HG02852 (cell line): ENCODE results near the gene EIF5A2.
"Not testable (repeated sequence)": the region's sequence is repeated elsewhere in the genome, so short reads cannot be mapped to it uniquely, and the experiment has no call there.

ENCODE experiments used
- ATAC-seq: cut with Tn5 transposase; IDR thresholded peaks from one replicate; pipeline ENCODE4 v1.9.1; 2021; ENCODE audit warnings: mild to moderate bottlenecking, moderate library complexity; ENCODE audit not compliant: unreplicated experiment

Gene EIF5A2

GRCh38 chr3:170897199-170897598 lies 11.2 kb downstream of the EIF5A2 start:
- not testable (repeated sequence) for ATAC-seq

- no peak for ATAC-seq
These were observed 11.7 kb downstream of the EIF5A2 start for GRCh38 chr3:170896781-170897180.

- not testable (repeated sequence) for ATAC-seq
These were observed 12.1 kb downstream of the EIF5A2 start for GRCh38 chr3:170896333-170896732.

- ATAC-seq = no peak
These were observed 14.5 kb downstream of the EIF5A2 start for GRCh38 chr3:170893895-170894294.

GRCh38 chr3:170889630-170890029 lies 18.8 kb downstream of the EIF5A2 start:
- no peak for ATAC-seq

- ATAC-seq = no peak
These were observed 19.3 kb downstream of the EIF5A2 start for GRCh38 chr3:170889132-170889531.

GRCh38 chr3:170884109-170884930 lies 24.1 kb downstream of the EIF5A2 start:
- not testable (repeated sequence) for ATAC-seq

- ATAC-seq = not testable (repeated sequence)
These were observed 29.7 kb downstream of the EIF5A2 start for GRCh38 chr3:170878688-170879087.

- ATAC-seq = not testable (repeated sequence)
These were observed 31.1 kb downstream of the EIF5A2 start for GRCh38 chr3:170877311-170877710.

GRCh38 chr3:170876537-170876936 lies 31.9 kb downstream of the EIF5A2 start:
- ATAC-seq = no peak

GRCh38 chr3:170869645-170870593 lies 38.5 kb downstream of the EIF5A2 start, which contains the start of gene RPL22L1:
TSS of gene RPL22L1 (minus strand) at chr3:170870195. CDS start at chr3:170870167, 28 bp downstream.
- peak; percentile 98 for ATAC-seq

- no peak for ATAC-seq
These were observed 39.2 kb downstream of the EIF5A2 start for GRCh38 chr3:170869239-170869590.

- ATAC-seq = no peak
These were observed 39.7 kb downstream of the EIF5A2 start for GRCh38 chr3:170868577-170869238.

GRCh38 chr3:170867143-170867937 lies 41.1 kb downstream of the EIF5A2 start:
- no peak for ATAC-seq

GRCh38 chr3:170866499-170866898 lies 41.9 kb downstream of the EIF5A2 start:
- ATAC-seq = no peak

- ATAC-seq = no peak
These were observed 43.0 kb downstream of the EIF5A2 start for GRCh38 chr3:170865209-170866094.

- ATAC-seq = no peak
These were observed 43.8 kb downstream of the EIF5A2 start for GRCh38 chr3:170864525-170865208.

GRCh38 chr3:170863816-170864215 lies 44.6 kb downstream of the EIF5A2 start:
- no peak for ATAC-seq
